D341Med (cell line): ENCODE data around the gene SLC23A2.
"Not testable (repeated sequence)": the region's sequence is repeated elsewhere in the genome, so short reads cannot be mapped to it uniquely, and the experiment has no call there.

Source experiments
- DNase-seq: peaks from one replicate; pipeline ENCODE4 v3.0.0; 2012; ENCODE audit warnings: low spot score

The SLC23A2 gene

GRCh38 chr20:4902788-4903187, 98.5 kb downstream of the SLC23A2 start:
- no peak for DNase-seq

DNA sequence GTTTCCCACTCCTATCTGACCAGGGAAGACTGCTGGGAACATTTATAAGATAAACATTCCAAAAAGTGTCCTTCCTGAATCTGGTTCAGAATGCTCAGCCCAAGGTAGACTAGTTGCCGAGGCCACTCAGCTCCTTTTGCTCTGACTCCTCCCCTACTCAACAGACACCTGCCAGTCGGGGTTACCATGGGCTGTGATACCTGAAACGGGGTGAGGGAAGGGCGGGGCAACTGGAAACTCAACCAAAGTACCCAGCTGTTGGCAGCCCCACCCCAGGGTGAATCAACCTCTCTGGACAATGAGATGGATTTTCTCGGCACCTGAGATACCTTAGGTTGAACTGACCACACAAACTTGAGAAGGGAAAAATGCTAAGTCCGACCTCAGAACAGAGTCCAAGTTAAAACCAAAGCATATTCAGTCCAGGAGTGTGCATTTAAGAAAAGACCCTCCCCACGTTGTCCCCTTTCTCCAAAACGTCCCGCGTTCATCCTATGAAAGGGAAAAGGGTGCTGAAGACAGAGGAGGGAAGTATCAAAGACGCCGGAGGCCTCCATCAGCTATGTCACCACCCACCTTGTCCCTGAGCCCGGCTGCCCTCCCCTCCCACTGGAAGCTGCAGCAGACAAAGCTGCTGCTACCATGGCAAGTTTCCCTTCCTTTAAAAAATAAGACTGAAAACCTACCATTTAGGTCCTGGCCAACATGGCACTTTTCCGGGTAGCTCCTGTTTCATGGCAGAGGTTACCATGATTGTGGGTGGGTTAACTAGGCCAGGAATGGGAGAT, 100.1 kb downstream of the SLC23A2 start:
- DNase-seq = no peak

DNA sequence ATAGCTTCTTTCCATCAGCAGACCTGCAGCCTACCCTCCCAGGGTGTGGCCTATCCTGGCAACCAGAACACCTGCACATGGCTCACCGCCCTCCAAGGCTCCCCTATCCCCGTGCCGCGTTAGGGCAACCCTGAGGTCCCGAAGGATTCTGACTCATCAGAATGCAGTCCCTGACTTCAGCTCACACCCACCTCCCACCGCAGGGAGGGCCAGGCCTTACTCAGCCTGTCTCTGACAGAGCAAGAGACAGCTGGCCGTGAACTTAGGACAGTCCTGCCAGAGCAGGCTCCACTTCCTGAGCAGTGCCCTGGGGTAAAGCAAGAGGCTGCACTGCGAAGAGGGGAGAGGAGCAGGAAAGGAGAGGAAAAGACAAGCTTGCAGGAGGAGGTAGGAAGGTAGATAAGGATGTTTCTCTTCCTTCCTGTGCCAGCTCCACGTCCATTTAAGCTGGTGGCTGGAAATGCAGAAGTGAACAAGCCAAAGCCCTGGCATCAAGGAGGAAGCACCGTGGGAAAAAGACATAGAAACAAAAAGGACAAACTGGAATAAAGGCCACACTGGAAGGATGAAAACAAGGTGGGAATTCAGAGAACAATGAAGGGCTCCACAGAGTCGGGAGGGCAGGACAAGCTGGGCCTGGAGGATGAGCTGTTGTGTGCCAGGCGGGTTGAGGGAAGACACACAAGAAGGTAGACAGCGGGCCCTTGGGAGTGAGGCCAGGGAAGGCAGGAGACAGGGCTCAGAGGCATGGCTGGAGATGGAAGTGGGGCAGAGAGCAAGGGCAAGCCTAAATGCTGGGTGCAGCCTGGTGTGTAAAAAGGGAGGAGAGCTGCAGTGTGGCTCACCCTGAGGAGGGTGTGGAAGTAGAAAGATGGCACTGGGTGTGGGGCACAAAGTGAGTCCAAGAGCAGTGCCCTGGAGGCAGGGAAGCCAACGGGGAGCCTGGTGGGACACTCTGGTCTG, 102.7 kb downstream of the SLC23A2 start:
- DNase-seq = no peak

- DNase-seq = peak; percentile 49
Measured at GRCh38 chr20:4897600-4897999, 103.7 kb downstream of the SLC23A2 start.

- peak; percentile 53 for DNase-seq
Measured at GRCh38 chr20:4896971-4897497, 104.3 kb downstream of the SLC23A2 start.

GRCh38 chr20:4896119-4896702, 105.1 kb downstream of the SLC23A2 start:
- no peak for DNase-seq

DNA sequence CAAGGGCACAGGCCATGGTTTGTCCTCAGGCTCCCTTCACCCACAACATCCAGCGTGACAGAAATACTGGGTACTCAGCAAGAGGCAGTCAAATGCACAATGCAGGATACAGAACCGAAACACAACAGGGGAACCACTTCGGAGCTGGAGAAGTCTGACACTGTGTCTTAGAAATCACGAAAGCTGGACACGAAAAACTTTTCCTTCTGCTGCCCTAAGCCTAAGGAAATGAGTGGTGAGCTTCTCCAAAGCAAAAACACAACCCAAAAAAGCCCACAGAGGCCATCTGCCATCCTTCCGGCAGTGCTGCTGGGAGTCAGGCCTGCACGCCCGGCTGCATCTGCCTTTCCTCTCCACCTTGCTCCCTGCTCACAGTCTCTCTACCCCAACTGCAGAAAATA, 106.3 kb downstream of the SLC23A2 start:
- no peak for DNase-seq

DNA sequence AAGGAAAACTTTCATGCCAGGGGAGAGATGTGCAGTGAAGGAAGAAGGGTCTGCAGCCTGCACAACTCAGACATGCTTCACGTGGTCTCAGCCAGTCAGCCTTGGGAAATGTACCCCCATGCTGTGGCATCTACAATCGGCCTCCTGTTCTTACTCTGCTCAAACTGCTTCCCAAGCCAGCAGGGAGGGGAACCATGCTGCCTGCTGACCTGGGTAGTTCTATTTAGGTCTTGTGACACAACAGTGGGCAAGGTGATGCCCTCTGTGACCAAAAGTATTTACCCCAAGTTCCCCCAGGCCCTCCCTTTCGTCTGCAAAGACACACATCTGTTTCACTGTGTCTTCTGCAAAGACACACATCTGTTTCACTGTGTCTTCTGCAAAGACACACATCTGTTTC, 106.9 kb downstream of the SLC23A2 start:
- no peak for DNase-seq

GRCh38 chr20:4893709-4894108, 107.6 kb downstream of the SLC23A2 start:
- no peak for DNase-seq

DNA sequence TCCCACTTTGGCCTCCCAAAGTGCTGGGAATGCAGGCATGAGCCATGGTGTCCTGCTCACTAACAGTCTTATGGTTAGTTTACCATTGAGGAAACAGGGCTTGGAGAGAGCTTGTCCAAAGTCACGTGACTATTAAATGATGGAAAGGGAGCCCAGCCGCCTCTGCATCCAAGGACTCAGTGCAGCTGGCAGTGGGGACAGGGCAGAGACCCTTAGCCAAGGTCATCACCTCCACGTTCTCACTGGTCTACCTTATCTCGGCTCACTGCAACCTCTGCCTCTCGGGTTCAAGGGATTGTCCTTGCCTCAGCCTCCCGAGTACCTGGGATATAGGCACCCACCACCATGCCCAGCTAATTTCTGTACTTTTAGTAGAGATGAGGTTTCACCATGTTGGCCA, 109.3 kb downstream of the SLC23A2 start:
- DNase-seq = no peak

GRCh38 chr20:4891190-4891763, 110.0 kb downstream of the SLC23A2 start:
- DNase-seq = no peak

- DNase-seq = no peak
Measured at GRCh38 chr20:4889446-4889845, 111.9 kb downstream of the SLC23A2 start.

DNA sequence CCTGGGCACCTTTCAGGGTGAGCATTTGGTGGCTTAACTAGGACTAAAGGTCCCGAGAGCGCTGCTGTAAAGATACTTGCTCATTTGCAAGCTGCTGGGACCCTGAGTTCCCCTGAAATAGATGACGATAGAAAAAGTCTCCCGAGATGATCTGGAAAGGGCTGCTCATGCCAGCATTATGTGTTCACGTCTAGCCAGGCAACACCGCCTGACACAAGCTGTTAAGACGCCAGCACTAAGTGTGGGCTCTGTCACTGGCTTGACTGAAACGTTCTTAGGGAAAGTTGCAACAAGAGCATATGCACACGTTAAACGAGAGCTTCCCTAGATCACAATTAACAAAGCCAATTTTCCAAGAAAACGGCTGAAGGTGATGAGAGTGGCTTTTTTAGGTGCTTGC, 113.7 kb downstream of the SLC23A2 start:
- no peak for DNase-seq

DNA sequence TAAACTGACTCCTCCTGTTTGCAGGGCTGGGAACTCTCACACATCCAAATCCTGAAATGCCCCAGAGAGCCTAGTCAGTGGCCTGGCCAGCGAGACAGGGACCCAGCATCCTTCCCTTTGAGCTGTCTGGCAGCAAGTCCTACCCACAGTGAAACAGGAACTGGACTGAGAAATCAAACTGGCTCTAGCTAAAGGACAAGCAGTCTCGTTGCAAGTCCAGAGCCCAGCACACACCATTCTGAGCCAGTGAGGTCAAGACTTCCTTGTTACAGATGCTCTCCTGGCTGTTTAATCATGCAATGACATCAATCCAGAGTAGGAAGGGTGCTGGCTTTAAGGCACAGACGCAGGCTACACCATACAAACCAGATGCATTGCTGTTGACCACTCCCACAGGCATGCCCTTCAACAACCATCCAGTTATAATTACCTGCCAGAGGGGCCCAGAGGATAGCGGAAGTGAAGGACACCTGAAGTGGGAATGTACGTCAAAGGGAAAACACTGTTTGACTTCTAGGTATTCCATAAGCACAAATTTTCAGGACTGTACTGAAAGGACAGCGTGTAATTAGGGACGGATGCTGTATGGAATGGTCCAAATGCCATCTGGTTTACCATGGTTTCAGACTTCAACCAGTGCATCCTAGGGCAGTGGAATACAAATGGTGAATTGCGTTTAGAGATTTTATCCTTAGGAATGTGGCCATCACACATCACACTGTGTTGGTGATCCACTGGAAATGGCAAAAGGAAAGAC, 114.4 kb downstream of the SLC23A2 start:
- no peak for DNase-seq

GRCh38 chr20:4885877-4886276, 115.4 kb downstream of the SLC23A2 start:
- no peak for DNase-seq

GRCh38 chr20:4883546-4883945, 117.8 kb downstream of the SLC23A2 start:
- no peak for DNase-seq

- no peak for DNase-seq
Measured at GRCh38 chr20:4883051-4883450, 118.3 kb downstream of the SLC23A2 start.

GRCh38 chr20:4881006-4881730, 120.1 kb downstream of the SLC23A2 start:
- DNase-seq = no peak

GRCh38 chr20:4880051-4880450, 121.3 kb downstream of the SLC23A2 start:
- DNase-seq = no peak

DNA sequence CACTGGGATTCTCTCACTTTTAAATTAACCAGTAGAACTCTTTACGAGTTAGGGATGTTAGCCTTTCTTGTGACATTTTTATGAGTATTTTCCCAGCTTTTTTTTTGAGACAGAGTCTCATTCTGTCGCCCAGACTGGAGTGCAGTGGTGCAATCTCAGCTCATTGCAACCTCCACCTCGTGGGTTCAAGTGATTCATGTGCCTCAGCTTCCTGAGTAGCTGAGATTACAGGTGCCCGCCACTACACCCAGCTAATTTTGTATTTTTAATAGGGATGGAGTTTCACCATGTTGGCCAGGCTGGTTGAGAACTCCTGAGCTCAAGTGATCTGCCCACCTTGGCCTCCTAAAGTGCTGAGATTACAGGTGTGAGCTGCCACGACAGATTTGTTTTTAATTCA, 123.2 kb downstream of the SLC23A2 start:
- not testable (repeated sequence) for DNase-seq

DNA sequence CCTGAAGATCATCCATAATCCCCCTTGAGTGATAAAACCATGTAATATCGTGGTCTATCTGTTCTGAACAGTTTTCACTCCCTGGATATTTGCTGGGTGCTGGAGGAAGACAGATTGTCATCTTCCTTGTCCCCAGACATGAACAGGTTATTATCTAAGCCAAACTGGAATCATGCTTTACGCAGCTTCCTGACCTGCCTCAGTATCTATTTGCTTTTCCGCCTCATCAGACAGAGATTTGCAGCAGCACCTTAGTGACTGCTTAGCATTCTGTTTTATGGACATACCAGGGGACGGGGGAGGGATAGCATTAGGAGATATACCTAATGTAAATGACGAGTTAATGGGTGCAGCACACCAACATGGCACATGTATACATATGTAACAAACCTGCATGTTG, 124.6 kb downstream of the SLC23A2 start:
- DNase-seq = no peak
